Measurements from ENCODE around the gene R3HDM1.
A peak's percentile ranks its signal among the peaks of the same experiment; 100 is the strongest.
"Not testable (repeated sequence)": the region's sequence is repeated elsewhere in the genome, so short reads cannot be mapped to it uniquely, and the experiment has no call there.

Gene R3HDM1

DNA sequence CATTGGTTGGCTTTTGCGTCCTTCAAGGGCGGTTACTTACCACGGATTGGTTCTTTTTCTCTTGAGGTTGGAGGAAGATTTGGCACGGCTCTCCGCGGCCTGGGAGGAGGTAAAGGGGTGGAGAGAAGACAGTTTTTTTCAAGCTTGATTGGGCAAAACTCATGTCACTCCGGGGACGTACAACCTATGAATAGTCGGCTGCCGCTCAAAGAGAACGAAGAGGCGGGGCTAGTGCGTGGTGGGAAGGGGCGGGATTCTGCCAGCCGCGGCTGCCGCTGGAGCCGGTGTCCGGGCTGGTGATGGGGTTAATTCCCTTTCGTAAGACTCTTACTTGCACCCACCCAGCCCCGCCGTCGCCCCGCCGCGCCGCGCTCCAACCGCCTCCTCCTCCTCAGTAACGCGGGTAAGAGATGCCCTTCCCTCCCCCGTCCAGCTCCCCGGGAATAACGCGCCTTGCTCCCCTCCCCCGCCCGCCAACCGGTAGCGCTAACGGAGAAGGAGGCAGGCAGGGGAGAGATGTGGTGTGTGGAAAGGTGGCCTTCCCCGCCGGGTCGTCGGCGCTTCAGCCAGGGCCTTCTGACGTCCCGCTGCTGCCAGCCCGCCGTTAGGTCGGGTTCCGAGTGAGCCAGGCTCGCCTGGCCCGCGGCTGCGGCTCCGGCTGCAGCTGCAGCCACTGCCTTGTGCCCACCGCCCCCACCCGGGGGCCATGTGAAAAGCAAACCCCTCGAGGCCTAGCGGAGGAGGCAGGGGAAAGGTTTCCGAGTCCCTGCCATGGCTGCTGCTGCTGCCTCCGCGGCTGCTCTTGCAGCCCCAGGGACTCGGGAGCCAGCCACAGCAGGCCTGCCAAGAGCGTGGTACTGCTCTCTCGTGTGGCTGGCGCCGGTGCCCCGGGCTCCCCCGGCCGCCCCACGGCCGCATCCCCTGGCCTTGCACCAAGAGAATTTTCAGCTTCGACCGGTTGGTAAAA lies at the start of gene R3HDM1:
TSS of gene R3HDM1 (plus strand) at position 254 of the 967 bp plus-strand sequence. CDS start 73,362 bp downstream, outside the sequence.
- DNase-seq (ENCODE audit: low read depth): peak; percentile 100

- peak; percentile 2 for DNase-seq (ENCODE audit: low read depth)
Measured at GRCh38 chr2:135485441-135485840, 45.8 kb upstream of the R3HDM1 start.

GRCh38 chr2:135490376-135490775 lies 40.9 kb upstream of the R3HDM1 start:
- DNase-seq (ENCODE audit: low read depth): peak; percentile 15

DNA sequence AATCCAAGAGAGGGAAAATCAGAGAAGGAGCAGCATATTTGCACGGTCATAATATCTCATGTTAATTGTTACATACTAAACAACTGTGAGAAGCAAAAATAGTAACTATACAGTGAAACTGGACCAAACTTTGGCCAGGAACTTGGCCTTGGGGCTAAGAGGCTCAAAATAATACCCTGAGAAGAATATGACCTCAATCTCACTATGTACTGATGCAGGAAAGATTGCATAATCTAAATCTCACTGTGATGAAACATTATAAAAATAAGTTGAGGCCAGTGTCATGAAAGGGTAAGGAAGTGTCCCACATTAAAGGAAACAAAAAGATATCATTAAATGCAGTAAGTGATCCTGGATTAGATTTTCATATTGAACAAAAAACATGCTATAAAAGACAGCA lies 36.8 kb upstream of the R3HDM1 start:
- DNase-seq (ENCODE audit: low read depth): peak; percentile 81

GRCh38 chr2:135494917-135495316 lies 36.4 kb upstream of the R3HDM1 start:
- peak; percentile 21 for DNase-seq (ENCODE audit: low read depth)

GRCh38 chr2:135498588-135498987 lies 32.7 kb upstream of the R3HDM1 start:
- not testable (repeated sequence) for DNase-seq (ENCODE audit: low read depth)

- DNase-seq (ENCODE audit: low read depth): no peak
Measured at GRCh38 chr2:135504811-135505210, 26.5 kb upstream of the R3HDM1 start.

DNA sequence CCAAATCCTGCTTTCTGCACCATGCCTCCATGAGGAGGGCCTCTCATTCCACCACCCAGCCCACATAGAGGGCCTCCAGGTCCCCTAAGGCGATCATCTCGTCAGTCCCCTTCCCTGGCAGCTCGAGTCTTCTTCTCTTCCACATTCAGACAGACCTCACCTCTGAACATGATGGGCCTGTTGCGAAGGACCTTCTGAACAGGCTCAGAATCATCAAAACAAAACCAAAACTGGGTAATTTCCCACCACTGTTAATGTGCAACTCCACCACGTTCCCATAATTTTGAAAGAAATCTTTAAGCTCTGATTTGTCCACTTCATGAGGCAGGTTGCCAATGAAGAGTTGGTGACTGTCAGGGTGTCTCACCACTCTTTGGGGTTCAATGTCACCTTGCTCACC lies 20.7 kb upstream of the R3HDM1 start:
- DNase-seq (ENCODE audit: low read depth): no peak

DNA sequence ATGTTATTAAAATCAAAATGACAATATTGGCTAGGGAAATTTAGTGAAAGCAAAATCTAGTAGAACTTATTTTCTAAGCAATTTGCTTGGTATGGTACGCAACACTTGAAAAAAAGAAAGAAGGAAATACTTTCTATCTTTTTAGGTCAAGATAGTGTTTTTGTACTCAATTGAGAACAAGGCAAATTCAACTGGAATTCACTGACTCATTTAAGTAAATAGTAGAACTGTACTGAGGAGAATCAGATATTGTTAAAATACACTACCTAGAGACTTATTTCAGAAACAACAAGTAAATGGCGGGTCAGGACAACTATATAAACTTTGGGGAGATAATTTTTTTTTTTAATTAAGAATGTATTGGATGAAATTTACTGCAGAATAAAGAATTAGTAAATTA lies 19.2 kb upstream of the R3HDM1 start:
- peak; percentile 49 for DNase-seq (ENCODE audit: low read depth)

DNA sequence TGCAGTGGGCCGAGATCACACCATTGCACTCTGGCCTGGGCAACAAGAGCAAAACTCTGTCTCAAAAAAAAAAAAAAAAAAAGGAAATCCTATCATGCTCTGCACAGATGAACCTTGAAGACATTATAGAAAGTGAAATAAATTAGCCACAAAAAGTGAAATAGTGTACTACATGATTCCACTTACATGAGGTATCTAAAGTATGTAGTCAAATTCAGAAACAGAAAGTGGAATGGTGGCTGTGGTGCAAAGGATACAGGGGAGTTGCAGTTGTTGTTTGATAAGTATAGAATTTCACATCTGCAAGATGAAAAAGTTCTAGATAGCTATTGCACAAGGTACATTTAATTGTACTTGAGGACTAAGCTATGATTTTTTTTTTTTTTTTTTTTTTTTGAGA lies 5.5 kb upstream of the R3HDM1 start:
- no peak for DNase-seq (ENCODE audit: low read depth)

DNA sequence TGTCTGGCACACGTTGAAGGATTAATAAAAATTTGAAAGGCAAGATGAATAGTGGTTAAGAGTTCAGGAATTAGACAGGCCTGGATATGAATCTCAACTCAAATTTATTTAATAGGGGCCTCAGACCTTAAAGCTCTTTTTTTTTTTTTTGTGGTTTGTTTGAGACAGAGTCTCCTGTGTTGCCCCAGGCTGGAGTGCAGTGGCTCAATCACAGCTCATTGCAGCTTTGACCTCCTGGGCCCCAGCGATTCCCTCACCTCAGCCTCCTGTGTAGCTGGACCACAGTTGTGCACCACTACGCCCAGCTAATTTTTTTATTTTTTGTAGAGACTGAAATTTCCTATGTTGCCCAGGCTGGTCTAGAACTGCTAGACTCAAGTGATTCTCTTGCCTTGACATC lies 3.3 kb upstream of the R3HDM1 start:
- no peak for DNase-seq (ENCODE audit: low read depth)

DNA sequence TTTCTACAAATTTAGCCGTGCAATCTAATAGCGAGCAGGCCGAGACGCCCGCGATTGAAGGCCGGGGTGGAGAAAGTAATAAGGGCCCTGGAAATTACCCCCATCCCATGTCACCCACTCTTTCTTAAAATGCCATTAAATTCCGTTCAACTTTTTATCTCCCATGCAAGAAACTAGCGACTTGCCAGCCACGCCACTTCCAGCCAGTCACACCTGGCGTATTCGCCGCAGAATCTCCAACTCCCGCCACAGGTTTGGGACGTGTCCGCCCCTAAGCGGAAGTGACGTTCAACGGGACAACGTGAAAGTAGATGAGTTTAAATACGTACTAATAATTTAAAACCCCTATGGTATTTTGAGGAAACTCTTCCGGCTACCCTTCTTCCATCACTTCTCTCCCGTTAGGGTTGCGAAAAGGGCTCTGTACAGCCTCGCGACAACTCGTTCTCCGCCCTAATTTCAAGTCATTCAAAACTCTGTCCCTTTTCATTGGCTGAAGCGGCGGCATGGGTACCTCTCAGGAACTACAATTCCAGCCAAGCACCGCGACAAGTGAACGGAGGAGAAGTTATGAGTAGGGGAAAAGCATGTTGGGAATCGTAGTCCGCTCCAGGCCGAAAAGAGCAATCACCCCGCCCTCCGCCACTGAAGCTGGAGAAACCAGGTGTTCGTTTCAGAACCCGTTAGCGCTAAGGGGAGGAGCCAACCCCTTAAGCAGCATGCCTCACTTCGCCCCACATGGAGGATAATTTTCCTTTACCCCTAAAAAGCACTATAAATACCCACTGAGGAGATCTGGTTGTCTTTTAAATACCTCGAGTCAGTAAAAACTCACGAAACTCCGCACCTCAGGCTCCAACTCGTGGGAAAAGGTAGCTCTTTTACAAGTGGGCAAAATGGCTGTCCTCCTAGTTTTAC lies 712 bp upstream of the R3HDM1 start, which contains the start of gene ZRANB3:
TSS of gene ZRANB3 (minus strand) at position 906 of the 918 bp plus-strand sequence.
- DNase-seq (ENCODE audit: low read depth): peak; percentile 99

DNA sequence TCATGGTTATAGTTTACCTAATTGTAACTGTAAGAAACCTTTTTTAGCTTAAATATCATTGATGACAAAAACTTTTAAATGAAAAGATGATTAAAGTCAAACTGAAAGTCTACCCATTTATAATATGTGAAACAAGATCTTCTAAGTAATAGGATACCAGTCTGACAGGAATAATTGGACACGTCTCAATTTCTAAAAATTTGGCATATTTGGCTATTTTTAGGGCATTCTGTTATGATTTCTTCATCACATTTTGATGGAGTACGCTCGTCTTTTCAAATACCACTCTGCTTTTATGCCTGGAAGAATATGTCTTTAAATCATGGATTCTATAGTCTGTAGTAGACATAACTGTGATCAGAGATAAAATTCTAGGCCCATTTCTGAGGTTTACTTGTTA lies 1.3 kb downstream of the R3HDM1 start:
- DNase-seq (ENCODE audit: low read depth): peak; percentile 32

GRCh38 chr2:135533545-135533944 lies 2.3 kb downstream of the R3HDM1 start:
- not testable (repeated sequence) for DNase-seq (ENCODE audit: low read depth)

DNA sequence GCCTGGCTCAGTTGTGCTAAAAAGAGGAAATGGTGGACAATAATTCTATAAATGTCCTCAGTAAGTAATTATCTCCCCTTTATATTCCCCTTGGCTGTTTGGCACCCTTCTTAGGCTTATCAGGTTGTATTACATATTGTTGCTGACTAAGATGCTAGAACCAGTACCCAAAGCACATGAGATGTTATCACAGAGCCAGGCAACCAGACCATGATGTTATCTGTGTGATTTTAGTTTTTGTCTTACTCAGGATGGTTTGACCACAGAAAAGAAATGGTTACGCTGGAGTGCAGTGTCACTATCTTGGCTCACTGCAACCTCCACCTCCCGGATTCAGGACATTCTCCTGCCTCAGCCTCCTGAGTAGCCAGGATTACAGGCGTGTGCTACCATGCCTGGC lies 15.2 kb downstream of the R3HDM1 start:
- DNase-seq (ENCODE audit: low read depth): no peak

GRCh38 chr2:135547311-135547710 lies 16.0 kb downstream of the R3HDM1 start:
- no peak for DNase-seq (ENCODE audit: low read depth)

DNA sequence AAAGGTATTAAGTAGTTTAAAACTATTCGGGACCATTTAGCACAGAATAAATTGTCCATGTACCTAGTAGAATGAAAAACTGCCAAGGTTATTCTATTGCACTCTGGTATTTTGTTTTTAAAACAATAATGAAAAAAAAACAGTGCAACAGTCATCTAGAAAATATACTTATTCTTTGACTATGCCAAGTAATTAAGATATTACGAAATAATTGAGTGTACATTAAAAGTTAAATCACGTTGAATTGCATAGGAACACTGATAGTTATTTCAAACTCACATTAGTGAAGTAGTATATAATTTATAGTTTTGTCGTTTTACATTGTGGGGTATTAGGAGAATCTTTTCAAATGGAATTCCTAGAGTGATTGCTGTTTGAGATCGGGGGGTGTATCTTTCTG lies 20.1 kb downstream of the R3HDM1 start:
- DNase-seq (ENCODE audit: low read depth): no peak

- DNase-seq (ENCODE audit: low read depth): no peak
Measured at GRCh38 chr2:135552887-135553286, 21.6 kb downstream of the R3HDM1 start.

DNA sequence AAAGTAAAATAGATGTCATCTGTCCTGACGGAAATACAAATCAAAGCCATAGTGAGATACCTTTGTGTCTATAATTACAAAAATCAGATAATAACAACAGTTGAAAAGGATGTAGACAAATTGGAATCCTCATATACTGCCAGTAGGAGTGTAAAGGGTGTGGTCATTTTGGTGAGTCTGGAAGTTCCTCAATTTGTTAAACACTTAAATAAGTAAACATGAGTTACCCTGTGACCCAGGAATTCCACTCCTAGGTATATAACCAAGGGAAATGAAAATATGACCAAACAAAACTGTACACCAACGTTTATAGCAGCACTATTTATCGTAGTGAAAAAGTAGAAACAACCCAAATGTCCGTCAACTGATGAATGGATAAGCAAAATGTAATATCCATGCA lies 24.0 kb downstream of the R3HDM1 start:
- DNase-seq (ENCODE audit: low read depth): no peak

GRCh38 chr2:135557530-135557929 lies 26.2 kb downstream of the R3HDM1 start:
- peak; percentile 27 for DNase-seq (ENCODE audit: low read depth)

- peak; percentile 42 for DNase-seq (ENCODE audit: low read depth)
Measured at GRCh38 chr2:135561925-135562324, 30.6 kb downstream of the R3HDM1 start.

GRCh38 chr2:135563793-135564192 lies 32.5 kb downstream of the R3HDM1 start:
- peak; percentile 69 for DNase-seq (ENCODE audit: low read depth)

GRCh38 chr2:135570884-135571283 lies 39.6 kb downstream of the R3HDM1 start:
- DNase-seq (ENCODE audit: low read depth): no peak
